Sigmoid colon (tissue), 4 donors: ENCODE data around the gene CHRNA4.

Experiments used
- CTCF ChIP-seq, 4 experiments: fragments of 450-650 bp in 3 of 4; fragments of 200-600 bp in 1 of 4; IDR thresholded peaks; one replicate each; pipeline ENCODE4 v1.5.1; 2016 to 2019; ENCODE audit warnings: antibody characterized with exemption in 4 of 4, mild to moderate bottlenecking in 3 of 4, moderate library complexity in 2 of 4
- EP300 ChIP-seq, 4 donors: sonication (generic); formaldehyde crosslinking; IDR thresholded peaks; one replicate each; pipeline ENCODE4 v1.6.1; 2017; ENCODE audit warnings: antibody characterized with exemption in 4 of 4
- POLR2A ChIP-seq, 2 donors: fragments of 450-650 bp; IDR thresholded peaks; one replicate each; pipeline ENCODE4 v1.6.1; 2016; ENCODE audit warnings: antibody characterized with exemption in 2 of 2, mild to moderate bottlenecking in 2 of 2, moderate library complexity in 2 of 2

GRCh38 chr20:63322933-63323273 is 38.2 kb downstream of the CHRNA4 start:
- TF ChIP-seq CTCF (IDR thresholded peaks at IDR 0.05) (no peak), EP300 (IDR thresholded peaks at IDR 0.05) (no peak), POLR2A (IDR thresholded peaks at IDR 0.05) (no peak)
